Vagina (tissue), 2 donors: ENCODE data around the gene AKAP8L. TPM values are rescaled to one million over a fixed set of nuclear protein-coding genes. Genes with fewer than 3 reads are reported as not detected.

Source experiments
- DNase-seq, 2 donors: peaks; one replicate each; pipeline ENCODE4 v3.0.0-alpha.2; 2017; ENCODE audit errors: extremely low spot score in 2 of 2
- H3K27ac ChIP-seq: fragments of 200-600 bp; sonication (generic); one replicate; pipeline ENCODE4 v1.5.1; 2019
- H3K27me3 ChIP-seq: fragments of 200-600 bp; sonication (generic); one replicate; pipeline ENCODE4 v1.5.1; 2019
- H3K36me3 ChIP-seq, 2 donors: fragments of 200-600 bp; sonication (generic); one replicate each; pipeline ENCODE4 v1.5.1; 2017 to 2019
- H3K4me1 ChIP-seq: fragments of 200-600 bp; sonication (generic); one replicate; pipeline ENCODE4 v1.5.1; 2019
- H3K4me3 ChIP-seq, 2 donors: fragments of 200-600 bp; sonication (generic); 1 replicate in 1 of 2; 2 replicates in 1 of 2; pipeline ENCODE4 v1.5.1; 2016 to 2019
- H3K9me3 ChIP-seq: fragments of 200-600 bp; sonication (generic); one replicate; pipeline ENCODE4 v1.5.1; 2019
- POLR2A ChIP-seq, 2 donors: fragments of 450-650 bp; IDR thresholded peaks; one replicate each; pipeline ENCODE4 v1.6.1; 2017; ENCODE audit warnings: antibody characterized with exemption in 2 of 2, mild to moderate bottlenecking in 2 of 2, moderate library complexity in 2 of 2
- POLR2AphosphoS5 ChIP-seq, 2 donors: sonication (generic); formaldehyde crosslinking; IDR thresholded peaks; one replicate each; pipeline ENCODE4 v1.9.0; 2017; ENCODE audit warnings: antibody characterized with exemption in 2 of 2, mild to moderate bottlenecking in 2 of 2, low read depth in 1 of 2; ENCODE audit not compliant: insufficient read depth in 1 of 2
- intact Hi-C: fragments of 100-400 bp; cut with DNase I; formaldehyde crosslinking; loops from one replicate; pipeline ENCODE4 v1.15.1; 2023
- total RNA-seq: library from RNA; depleted of rRNA; stranded (reverse); fragments of >200 nt; gene quantifications from one replicate; pipeline ENCODE4 v1.2.3, GENCODE V29; 2016
- TF ChIP-seq, protein P1 (sequence below), 3 experiments: fragments of 450-650 bp in 2 of 3; fragments of 200-600 bp in 1 of 3; sonication (generic) in 1 of 3; IDR thresholded peaks; one replicate each; pipeline ENCODE4 v1.5.1; 2017 to 2019; ENCODE audit warnings: antibody characterized with exemption in 3 of 3, mild to moderate bottlenecking in 2 of 3, moderate library complexity in 2 of 3

The AKAP8L gene
- total RNA-seq, 1 donor from 2014 or later: 127 TPM

DNA sequence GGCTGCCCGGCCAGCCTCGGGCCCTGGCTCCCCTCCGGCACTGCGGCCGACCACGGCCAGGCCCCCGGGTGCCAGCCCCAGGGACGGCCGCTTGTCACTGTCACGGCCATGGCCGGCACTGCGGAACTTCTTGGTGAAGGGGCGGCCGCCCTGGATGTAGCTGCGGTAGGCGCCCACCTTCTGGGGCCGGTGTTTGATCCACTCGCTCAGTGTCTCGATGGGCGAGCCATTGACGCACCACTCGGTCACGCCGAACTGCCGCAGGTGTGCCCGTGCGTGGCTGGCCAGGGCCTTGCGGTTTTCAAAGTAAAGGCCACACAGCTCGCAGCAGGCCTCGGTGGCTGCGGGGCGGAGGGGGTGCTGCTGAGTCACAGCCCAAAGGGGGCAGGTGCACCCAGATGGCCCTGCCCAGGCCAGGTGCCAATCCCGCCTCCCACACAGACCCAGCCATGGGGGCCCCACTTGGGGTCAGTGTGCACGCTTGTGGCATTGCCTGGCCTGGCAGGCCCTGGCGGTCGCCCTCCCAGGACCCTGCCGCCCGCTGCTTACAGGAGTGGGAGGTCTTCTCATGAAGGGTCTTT, 6.0 kb upstream of the AKAP8L start:
- Histone ChIP-seq H3K4me1 (peaks cover 43% of the 10 kb centered on the region), H3K9me3 (no peaks in the 10 kb centered on the region), H3K4me3 (no peak overlapping the region), H3K36me3 (peaks cover 0 to 48% of the 10 kb centered on the region in 2 donors), H3K27me3 (no peaks in the 10 kb centered on the region), H3K27ac (no peak overlapping the region)
- no peak for DNase-seq
- TF ChIP-seq POLR2AphosphoS5 (IDR thresholded peaks at IDR 0.05; ENCODE audit: insufficient read depth in 1 of 2, low read depth in 1 of 2) (no peak), POLR2A (IDR thresholded peaks at IDR 0.05) (no peak)
- TF ChIP-seq, protein P1, sequence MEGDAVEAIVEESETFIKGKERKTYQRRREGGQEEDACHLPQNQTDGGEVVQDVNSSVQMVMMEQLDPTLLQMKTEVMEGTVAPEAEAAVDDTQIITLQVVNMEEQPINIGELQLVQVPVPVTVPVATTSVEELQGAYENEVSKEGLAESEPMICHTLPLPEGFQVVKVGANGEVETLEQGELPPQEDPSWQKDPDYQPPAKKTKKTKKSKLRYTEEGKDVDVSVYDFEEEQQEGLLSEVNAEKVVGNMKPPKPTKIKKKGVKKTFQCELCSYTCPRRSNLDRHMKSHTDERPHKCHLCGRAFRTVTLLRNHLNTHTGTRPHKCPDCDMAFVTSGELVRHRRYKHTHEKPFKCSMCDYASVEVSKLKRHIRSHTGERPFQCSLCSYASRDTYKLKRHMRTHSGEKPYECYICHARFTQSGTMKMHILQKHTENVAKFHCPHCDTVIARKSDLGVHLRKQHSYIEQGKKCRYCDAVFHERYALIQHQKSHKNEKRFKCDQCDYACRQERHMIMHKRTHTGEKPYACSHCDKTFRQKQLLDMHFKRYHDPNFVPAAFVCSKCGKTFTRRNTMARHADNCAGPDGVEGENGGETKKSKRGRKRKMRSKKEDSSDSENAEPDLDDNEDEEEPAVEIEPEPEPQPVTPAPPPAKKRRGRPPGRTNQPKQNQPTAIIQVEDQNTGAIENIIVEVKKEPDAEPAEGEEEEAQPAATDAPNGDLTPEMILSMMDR (IDR thresholded peaks at IDR 0.05): no peak
- intact Hi-C loops: no loop called here

DNA sequence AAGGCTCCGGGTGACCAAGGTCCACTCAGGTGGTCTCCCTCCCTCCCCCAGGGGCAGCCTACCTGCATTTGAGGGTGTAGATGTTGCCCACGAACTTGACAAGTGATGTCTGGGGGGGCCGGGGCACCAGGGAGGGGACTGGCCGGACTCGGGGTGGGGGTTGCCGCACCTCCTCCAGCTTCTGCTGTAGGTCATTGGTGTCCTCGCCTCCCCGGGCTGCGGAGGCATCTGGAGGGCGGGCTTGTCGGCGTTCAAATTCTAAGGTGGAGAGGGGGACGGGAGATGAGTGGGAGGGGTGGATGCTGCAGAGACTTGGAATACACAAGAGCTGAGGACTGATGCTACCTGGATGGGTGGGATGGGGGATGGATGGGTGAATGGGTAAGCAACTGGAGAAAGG, 5.3 kb upstream of the AKAP8L start:
- Histone ChIP-seq H3K27me3 (no peaks in the 10 kb centered on the region), H3K36me3 (peaks cover 0 to 48% of the 10 kb centered on the region in 2 donors), H3K27ac (no peak overlapping the region), H3K4me3 (no peak overlapping the region), H3K4me1 (peaks cover 42% of the 10 kb centered on the region), H3K9me3 (no peaks in the 10 kb centered on the region)
- no peak for TF ChIP-seq POLR2A (IDR thresholded peaks at IDR 0.05)
- TF ChIP-seq, protein P1 (IDR thresholded peaks at IDR 0.05): no peak
- no peak for DNase-seq
- intact Hi-C loops: no loop called here

DNA sequence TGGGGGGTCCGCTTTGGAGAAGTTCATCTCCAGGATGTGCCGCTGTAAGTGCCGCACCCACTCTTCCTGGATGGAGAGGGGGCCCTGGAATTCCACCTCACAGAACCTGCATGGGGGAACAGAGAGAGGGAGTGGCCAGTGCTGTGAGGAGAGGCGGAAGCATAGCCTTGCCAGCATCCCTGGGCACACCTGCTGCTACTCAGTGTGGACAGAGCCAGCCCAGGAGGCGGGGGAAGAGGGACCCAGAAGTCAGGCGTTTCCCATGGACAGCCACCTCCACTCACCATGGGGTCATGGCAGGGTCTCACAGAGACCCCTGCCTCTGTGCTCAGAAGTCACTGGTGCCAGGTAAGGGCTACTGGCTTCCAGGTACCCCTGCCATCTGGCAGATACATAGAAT, 4.3 kb upstream of the AKAP8L start:
- H3K4me1 ChIP-seq: peaks cover 38% of the 10 kb centered on the region
- no peaks in the 10 kb centered on the region for H3K9me3 ChIP-seq
- H3K27me3 ChIP-seq: no peaks in the 10 kb centered on the region
- intact Hi-C loops: no loop called here
- TF ChIP-seq POLR2A (IDR thresholded peaks at IDR 0.05) (no peak), POLR2AphosphoS5 (IDR thresholded peaks at IDR 0.05; ENCODE audit: insufficient read depth in 1 of 2, low read depth in 1 of 2) (no peak)
- TF ChIP-seq, protein P1 (IDR thresholded peaks at IDR 0.05): no peak
- peak overlapping the region; percentile 81 for H3K27ac ChIP-seq
- no peak overlapping the region for H3K4me3 ChIP-seq
- peaks cover 0 to 48% of the 10 kb centered on the region in 2 donors for H3K36me3 ChIP-seq
- DNase-seq: no peak

DNA sequence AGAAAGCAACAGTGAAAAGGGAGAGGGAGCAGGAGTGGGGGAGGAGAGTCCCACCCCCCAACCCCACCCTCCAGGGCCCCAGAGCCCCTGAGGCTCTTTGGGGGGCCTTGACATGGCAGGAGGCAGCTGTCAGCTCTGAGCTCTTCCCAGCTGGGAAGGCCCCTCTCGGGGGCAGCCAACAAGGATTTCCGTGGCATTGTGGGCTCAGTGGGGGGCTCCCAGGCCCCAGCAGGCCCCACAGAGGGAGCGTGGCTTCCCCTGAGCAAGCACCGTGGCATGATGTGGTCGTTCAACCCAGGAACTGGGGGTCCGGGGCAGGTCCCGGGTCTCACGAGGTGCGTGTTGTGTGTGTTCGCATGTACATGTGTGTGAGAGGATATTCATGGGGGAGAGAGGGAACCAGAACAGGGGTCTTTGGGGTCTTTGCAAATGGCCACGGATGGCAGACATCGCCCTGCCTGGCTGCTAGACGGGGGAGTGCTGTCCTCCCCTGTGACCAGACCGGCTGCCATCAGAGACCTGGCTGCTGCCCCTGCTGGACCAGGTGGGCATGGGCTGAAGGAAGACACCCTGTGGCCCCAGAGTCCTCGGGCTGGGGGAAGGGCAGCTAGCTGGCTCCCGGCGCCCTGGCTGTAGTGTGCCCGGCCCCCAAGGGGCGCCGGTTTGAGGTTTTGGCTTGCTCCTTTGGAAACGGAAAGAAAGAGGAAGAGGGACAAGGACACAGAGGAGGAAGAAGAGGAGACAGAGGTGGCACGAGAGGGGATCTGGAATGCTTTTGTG, 3.7 kb upstream of the AKAP8L start:
- TF ChIP-seq POLR2A (IDR thresholded peaks at IDR 0.05): no peak
- no peak for TF ChIP-seq POLR2AphosphoS5 (IDR thresholded peaks at IDR 0.05; ENCODE audit: insufficient read depth in 1 of 2, low read depth in 1 of 2)
- TF ChIP-seq, protein P1 (IDR thresholded peaks at IDR 0.05): no peak

DNA sequence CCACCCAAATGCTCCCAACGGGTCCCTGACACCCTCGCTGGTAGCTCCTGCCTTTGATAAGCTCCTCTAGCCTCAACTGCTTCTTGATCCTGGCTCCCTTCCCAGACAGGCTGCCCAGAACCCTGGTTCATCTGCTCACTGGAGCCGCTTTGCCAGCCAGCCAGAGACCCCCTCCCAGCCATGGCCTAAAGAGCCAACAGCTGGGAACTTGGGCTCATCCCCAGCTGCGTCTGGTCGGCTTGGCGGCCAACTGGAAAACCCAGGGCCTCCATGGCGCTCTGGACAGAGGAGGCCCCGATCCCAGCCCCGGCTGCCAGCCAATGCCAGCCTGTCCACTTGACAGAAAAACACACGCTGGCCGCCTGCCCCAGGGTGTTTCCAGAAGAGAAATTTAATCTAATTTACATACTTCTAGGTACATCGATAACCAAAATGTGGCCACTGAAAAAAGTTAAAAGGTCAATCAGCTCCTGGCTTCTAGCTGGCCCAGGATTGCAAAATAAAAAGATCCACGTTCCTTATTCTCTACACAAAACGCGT, 3.0 kb upstream of the AKAP8L start:
- intact Hi-C loops: no loop called here
- DNase-seq: no peak
- no peaks in the 10 kb centered on the region for H3K27me3 ChIP-seq
- H3K9me3 ChIP-seq: no peaks in the 10 kb centered on the region
- H3K4me1 ChIP-seq: peaks cover 50% of the 10 kb centered on the region
- no peak overlapping the region for H3K4me3 ChIP-seq
- peak in 1 of 2 donors; percentile 35 for TF ChIP-seq POLR2AphosphoS5 (IDR thresholded peaks at IDR 0.05; ENCODE audit: insufficient read depth in 1 of 2, low read depth in 1 of 2)
- TF ChIP-seq, protein P1 (IDR thresholded peaks at IDR 0.05): no peak
- peaks cover 0 to 37% of the 10 kb centered on the region in 2 donors for H3K36me3 ChIP-seq
- peak overlapping the region; percentile 81 for H3K27ac ChIP-seq

More for the DNA sequence above, 3.7 kb upstream of the AKAP8L start:
- DNase-seq: no peak
- H3K9me3 ChIP-seq: no peaks in the 10 kb centered on the region
- H3K36me3 ChIP-seq: peaks cover 0 to 44% of the 10 kb centered on the region in 2 donors
- no peaks in the 10 kb centered on the region for H3K27me3 ChIP-seq
- H3K4me1 ChIP-seq: peaks cover 43% of the 10 kb centered on the region
- H3K27ac ChIP-seq: peak overlapping the region; percentile 81
- no peak overlapping the region for H3K4me3 ChIP-seq
- intact Hi-C loops: no loop called here
